ENCODE data around the gene GGA1. TPM values are rescaled to one million over a fixed set of nuclear protein-coding genes. Genes with fewer than 3 reads are reported as not detected.

Gene GGA1
- total and polyA plus RNA-seq, 2 donors from 2014 or later = 37.5 to 61.2 TPM

DNA sequence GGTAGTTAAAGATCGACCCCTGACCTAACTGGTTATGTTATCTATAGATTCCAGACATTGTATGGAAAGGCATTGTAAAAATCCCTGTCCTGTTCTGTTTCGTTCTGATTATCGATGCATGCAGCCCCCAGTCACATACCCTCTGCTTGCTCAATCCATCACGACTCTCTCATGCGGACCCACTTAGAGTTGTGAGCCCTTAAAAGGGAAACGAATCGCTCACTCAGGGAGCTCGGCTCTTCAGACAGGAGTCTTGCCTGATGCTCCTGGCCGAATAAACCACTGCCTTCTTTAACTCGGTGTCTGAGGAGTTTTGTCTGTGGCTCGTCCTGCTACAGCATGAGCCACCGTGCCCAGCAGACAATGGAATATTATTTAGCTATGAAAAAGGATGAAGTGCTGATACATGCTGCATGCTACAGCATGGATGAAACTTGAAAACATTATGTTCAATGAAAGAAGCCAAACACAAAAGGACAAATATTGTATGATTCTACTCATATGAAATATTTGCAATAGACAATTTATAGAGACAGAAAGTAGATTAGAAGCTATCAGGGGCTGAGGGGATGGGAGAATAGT lies 16.7 kb upstream of the GGA1 start:
- Histone ChIP-seq H3K4me3 (ENCODE audit: low read length in 3 of 3) (no peak overlapping the region), H3K9me3 (ENCODE audit: control insufficient read depth in 2 of 3, insufficient read depth in 1 of 3, low read length in 3 of 3) (no peaks in the 10 kb centered on the region), H3K4me1 (ENCODE audit: control insufficient read depth in 2 of 3, insufficient read depth in 2 of 3, low read depth in 1 of 3, low read length in 3 of 3) (peaks cover 0 to 6% (median 0%) of the 10 kb centered on the region in 3 donors), H3K27ac (ENCODE audit: low read depth in 2 of 2, low read length in 2 of 2) (no peak overlapping the region), H3K9ac (ENCODE audit: low read length in 3 of 3) (no peak overlapping the region), H3K27me3 (ENCODE audit: control insufficient read depth, insufficient read depth, low read length) (no peaks in the 10 kb centered on the region), H3K36me3 (ENCODE audit: control insufficient read depth in 2 of 3, insufficient read depth in 3 of 3, low read length in 3 of 3) (no peaks in the 10 kb centered on the region)
- TF ChIP-seq, protein P1, sequence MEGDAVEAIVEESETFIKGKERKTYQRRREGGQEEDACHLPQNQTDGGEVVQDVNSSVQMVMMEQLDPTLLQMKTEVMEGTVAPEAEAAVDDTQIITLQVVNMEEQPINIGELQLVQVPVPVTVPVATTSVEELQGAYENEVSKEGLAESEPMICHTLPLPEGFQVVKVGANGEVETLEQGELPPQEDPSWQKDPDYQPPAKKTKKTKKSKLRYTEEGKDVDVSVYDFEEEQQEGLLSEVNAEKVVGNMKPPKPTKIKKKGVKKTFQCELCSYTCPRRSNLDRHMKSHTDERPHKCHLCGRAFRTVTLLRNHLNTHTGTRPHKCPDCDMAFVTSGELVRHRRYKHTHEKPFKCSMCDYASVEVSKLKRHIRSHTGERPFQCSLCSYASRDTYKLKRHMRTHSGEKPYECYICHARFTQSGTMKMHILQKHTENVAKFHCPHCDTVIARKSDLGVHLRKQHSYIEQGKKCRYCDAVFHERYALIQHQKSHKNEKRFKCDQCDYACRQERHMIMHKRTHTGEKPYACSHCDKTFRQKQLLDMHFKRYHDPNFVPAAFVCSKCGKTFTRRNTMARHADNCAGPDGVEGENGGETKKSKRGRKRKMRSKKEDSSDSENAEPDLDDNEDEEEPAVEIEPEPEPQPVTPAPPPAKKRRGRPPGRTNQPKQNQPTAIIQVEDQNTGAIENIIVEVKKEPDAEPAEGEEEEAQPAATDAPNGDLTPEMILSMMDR (IDR thresholded peaks at IDR 0.05; ENCODE audit: borderline replicate concordance, extremely low read depth, insufficient read depth) = no peak
- intact Hi-C loops (cut with DNase I) = loop anchor here (5.0 kb wide), 1 partner anchor 50 kb away; no protein-coding TSS in a partner anchor
- FAIRE-seq = no peak
- no peak for DNase-seq

DNA sequence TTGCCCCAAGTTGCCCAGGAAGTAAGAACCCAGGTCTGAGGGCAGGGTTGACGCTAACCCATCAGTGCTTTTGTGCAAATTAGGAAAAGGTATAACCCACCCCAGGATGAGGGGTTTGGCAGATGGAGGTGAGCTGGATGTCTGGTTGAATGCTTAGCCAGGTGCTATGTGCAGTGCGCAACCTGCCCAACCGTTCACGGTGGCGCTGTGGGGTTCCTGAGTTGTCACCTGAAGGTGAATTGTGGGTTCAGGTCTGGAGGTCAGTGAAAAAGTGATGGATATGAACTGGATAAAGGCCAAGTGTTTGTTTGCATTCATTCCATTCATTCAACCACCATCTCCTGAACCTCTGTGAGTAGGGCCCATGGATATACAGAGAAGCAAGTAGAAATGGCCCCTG lies 14.4 kb upstream of the GGA1 start:
- FAIRE-seq = no peak
- intact Hi-C loops (cut with DNase I) = loop anchor here (5.0 kb wide), 1 partner anchor 52 kb away; no protein-coding TSS in a partner anchor
- no peak overlapping the region for H3K4me3 ChIP-seq (ENCODE audit: low read length in 3 of 3)

DNA sequence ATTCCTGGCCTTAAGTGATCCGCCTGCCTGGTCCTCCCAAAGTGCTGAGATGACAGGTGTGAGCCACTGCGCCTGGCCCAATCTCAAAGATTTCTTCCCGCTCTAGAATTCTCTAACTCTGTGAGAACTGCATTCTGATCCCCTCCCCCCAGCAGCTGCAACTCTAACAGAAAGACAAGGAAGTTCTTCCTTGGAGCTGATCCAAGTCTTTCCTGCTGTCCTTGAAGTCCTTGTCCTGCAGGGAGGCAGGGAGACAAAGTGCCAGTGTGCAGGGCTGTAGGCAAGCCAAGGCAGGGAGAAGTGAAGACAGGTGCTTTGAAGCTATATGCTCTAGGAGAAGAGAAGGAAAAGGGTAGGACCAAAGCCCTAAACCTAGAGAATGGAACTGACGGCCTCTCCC lies 9.5 kb upstream of the GGA1 start:
- TF ChIP-seq, protein P1 (IDR thresholded peaks at IDR 0.05; ENCODE audit: borderline replicate concordance, extremely low read depth, insufficient read depth) = no peak
- intact Hi-C loops (cut with DNase I) = no loop called here
- Histone ChIP-seq H3K27me3 (ENCODE audit: control insufficient read depth, insufficient read depth, low read length) (no peaks in the 10 kb centered on the region), H3K9ac (ENCODE audit: low read length in 3 of 3) (no peak overlapping the region), H3K9me3 (ENCODE audit: control insufficient read depth in 2 of 3, insufficient read depth in 1 of 3, low read length in 3 of 3) (no peaks in the 10 kb centered on the region), H3K27ac (ENCODE audit: low read depth in 2 of 2, low read length in 2 of 2) (no peak overlapping the region), H3K36me3 (ENCODE audit: control insufficient read depth in 2 of 3, insufficient read depth in 3 of 3, low read length in 3 of 3) (no peaks in the 10 kb centered on the region), H3K4me3 (ENCODE audit: low read length in 3 of 3) (no peak overlapping the region), H3K4me1 (ENCODE audit: control insufficient read depth in 2 of 3, insufficient read depth in 2 of 3, low read depth in 1 of 3, low read length in 3 of 3) (no peaks in the 10 kb centered on the region)
- FAIRE-seq (no peak), DNase-seq (peak in 1 of 5 donors; percentile 37)

More for the DNA sequence above, 14.4 kb upstream of the GGA1 start:
- no peaks in the 10 kb centered on the region for H3K9me3 ChIP-seq (ENCODE audit: control insufficient read depth in 2 of 3, insufficient read depth in 1 of 3, low read length in 3 of 3)
- no peaks in the 10 kb centered on the region for H3K27me3 ChIP-seq (ENCODE audit: control insufficient read depth, insufficient read depth, low read length)
- H3K9ac ChIP-seq (ENCODE audit: low read length in 3 of 3) = no peak overlapping the region
- TF ChIP-seq, protein P1 (IDR thresholded peaks at IDR 0.05; ENCODE audit: borderline replicate concordance, extremely low read depth, insufficient read depth) = no peak
- no peaks in the 10 kb centered on the region for H3K36me3 ChIP-seq (ENCODE audit: control insufficient read depth in 2 of 3, insufficient read depth in 3 of 3, low read length in 3 of 3)
- DNase-seq = no peak
- H3K27ac ChIP-seq (ENCODE audit: low read depth in 2 of 2, low read length in 2 of 2) = no peak overlapping the region
- peaks cover 0 to 6% (median 0%) of the 10 kb centered on the region in 3 donors for H3K4me1 ChIP-seq (ENCODE audit: control insufficient read depth in 2 of 3, insufficient read depth in 2 of 3, low read depth in 1 of 3, low read length in 3 of 3)

DNA sequence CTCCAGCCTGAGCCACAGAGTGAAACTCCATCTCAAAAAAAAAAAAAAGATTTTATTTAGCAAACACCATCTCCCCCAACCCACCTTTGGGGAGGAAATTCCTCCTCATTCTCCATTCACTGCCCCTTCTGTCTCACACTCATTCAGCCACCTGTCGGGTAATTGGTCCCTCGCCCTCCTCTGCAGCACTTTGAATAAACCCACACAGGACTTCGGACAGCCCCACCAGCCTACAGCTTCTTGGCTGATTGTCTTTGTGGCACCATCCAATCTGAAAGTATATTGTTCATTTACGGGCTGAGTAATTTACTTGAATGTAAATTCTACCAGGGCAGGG lies 7.5 kb upstream of the GGA1 start:
- TF ChIP-seq, protein P1 (IDR thresholded peaks at IDR 0.05; ENCODE audit: borderline replicate concordance, extremely low read depth, insufficient read depth) = no peak
- DNase-seq (no peak), FAIRE-seq (no peak)
- H3K4me3 ChIP-seq (ENCODE audit: low read length in 3 of 3) = no peak overlapping the region
- H3K9ac ChIP-seq (ENCODE audit: low read length in 3 of 3) = no peak overlapping the region
- intact Hi-C loops (cut with DNase I) = no loop called here
- no peak overlapping the region for H3K27ac ChIP-seq (ENCODE audit: low read depth in 2 of 2, low read length in 2 of 2)
- H3K9me3 ChIP-seq (ENCODE audit: control insufficient read depth in 2 of 3, insufficient read depth in 1 of 3, low read length in 3 of 3) = no peaks in the 10 kb centered on the region
- H3K36me3 ChIP-seq (ENCODE audit: control insufficient read depth in 2 of 3, insufficient read depth in 3 of 3, low read length in 3 of 3) = no peaks in the 10 kb centered on the region
- H3K27me3 ChIP-seq (ENCODE audit: control insufficient read depth, insufficient read depth, low read length) = no peaks in the 10 kb centered on the region
- H3K4me1 ChIP-seq (ENCODE audit: control insufficient read depth in 2 of 3, insufficient read depth in 2 of 3, low read depth in 1 of 3, low read length in 3 of 3) = no peaks in the 10 kb centered on the region

Data from kidney (tissue), 14 donors.